Activated gamma-delta T cell (primary cell): ENCODE data around the gene TMEM221.
A peak's percentile ranks its signal among the peaks of the same experiment; 100 is the strongest.

ENCODE experiments used
- DNase-seq: peaks from one replicate; lab custom pipeline; 2025; lab: John Stamatoyannopoulos, UW

TMEM221 gene

GRCh38 chr19:17441241-17442021, 7.0 kb downstream of the TMEM221 start:
- no peak for DNase-seq

GRCh38 chr19:17436874-17437267, 11.6 kb downstream of the TMEM221 start:
- DNase-seq: no peak

- no peak for DNase-seq
These were observed 12.2 kb downstream of the TMEM221 start for GRCh38 chr19:17436094-17436873.

GRCh38 chr19:17435218-17435617, 13.2 kb downstream of the TMEM221 start:
- DNase-seq: no peak

DNA sequence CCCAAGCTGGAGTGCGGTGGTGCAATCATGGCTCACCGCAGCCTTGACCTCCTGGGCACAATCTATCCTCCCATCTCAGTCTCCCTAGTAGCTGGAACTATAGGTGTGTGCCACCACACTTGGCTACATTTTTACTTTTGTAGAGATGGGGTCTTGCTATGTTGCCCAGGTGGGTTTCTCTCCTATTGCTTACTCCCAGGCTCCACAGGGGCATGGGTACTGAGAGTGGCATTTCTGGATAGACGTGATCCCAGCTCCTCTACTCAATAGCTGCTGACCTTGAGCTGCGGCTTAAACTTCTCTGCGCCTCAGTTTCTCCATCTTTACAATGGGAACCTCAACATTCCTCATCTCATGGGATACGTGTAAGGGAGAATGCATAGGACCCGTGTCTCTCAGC, 17.1 kb downstream of the TMEM221 start:
- DNase-seq: no peak

DNA sequence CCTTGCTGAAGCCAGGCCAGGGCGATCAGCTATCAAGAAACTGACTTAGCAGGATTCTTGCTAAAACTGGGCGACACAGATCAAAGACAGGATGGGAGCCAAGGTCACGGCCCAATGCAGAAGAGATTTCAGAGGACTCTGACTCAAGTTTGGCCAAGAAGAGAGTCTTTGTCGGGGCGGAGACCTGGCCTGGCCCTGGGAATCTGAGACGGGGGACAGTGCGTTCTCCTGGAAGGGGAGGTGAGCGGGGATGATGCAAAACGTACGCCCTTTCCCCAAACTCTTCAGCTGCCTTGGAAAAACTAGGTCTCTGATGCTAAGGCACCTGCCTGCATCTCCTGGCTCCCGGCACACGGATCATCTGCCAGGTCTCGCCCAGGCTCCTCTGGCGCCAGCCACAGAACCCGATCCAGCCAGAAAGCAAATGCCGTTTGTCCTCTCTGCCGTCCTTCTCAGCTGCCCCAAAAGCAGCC, 18.8 kb downstream of the TMEM221 start:
- no peak for DNase-seq

DNA sequence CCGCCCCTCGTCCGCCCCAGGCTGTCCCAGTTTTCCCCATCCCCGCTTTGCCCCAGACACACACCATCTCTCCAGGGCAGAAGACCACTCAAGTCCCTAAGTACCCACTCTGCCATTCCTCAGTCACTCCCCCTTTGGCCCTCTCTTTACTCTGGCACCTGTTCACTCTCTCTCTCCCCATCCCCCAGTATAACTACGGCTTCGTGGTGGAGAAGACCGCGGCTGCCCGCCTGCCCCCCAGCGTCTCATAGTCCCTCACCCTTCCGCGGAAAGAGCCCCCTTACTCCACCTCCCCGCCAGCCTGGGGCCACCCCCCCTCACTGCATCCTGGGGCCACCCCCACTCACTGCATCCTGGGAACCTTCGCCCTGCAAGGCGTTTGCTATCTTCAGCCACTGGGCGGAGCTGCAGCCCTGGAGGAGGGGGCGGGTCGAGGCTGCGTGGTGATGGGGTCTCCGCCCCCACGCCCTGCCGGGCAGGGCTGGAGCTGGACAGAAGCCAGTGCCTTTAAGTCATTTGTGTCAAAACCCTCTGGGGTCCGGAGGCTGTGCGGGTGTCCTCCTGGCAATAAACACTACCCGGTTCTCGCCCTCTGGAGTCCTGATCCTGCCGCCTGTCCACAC, 23.6 kb downstream of the TMEM221 start:
- no peak for DNase-seq

GRCh38 chr19:17423429-17424208, 24.8 kb downstream of the TMEM221 start:
- no peak for DNase-seq

DNA sequence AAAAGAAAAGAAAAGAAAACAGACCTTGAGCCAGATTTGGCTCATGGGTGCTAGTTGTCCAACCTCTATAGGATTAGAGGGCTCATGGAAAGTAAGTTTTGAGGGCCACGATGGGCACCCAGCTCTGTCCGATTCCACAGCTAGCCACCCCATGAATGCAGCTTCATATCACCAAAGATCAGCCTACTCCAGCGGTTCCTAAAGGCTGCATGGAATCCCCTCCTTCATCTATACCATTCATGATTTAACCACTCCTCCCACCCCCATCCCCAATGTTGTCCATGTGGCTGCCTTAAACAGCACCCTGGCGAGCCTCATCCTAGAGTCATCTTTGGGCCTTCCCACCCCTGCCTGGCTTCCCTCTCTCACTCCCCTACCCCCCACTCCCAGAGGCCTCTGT, 26.5 kb downstream of the TMEM221 start:
- no peak for DNase-seq

GRCh38 chr19:17420475-17420924, 28.0 kb downstream of the TMEM221 start:
- DNase-seq: no peak

DNA sequence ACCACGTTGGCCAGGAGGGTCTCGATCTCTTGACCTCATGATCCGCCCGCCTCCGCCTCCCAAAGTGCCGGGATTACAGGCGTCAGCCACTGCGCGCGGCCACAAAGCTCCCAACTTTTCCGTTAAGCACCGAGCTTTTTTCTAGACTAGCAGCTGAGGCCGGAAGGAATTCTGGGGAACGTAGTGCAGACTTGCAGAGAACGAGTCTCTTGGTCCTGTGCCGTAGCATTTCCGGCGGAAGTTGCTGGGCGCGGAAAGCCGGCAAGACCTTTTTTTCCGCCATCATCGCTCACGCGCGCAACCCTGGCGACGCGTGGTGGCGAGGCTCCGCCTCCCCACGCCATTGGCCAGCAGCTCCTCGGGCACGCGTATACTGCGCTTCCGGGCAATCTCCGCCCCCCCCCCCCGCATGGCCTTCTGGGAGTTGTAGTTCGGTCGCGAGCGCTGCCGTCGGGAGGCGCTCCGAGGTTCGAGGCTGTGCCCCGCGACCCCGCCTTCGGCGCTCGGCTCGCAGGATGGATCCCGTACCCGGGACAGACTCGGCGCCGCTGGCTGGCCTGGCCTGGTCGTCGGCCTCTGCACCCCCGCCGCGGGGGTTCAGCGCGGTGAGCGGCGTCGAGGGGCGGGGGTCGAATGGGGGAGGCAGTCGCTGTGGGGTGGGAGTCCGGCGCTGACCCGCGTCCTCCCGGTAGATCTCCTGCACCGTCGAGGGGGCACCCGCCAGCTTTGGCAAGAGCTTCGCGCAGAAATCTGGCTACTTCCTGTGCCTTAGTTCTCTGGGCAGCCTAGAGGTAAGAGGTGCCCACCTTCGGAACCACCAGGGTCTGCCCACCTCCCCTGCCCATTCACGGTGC, 28.6 kb downstream of the TMEM221 start, which contains the start of gene MVB12A:
MVB12A (plus strand) TSS at position 427 of the 854 bp plus-strand sequence; CDS start at position 516, 89 bp downstream.
- DNase-seq: peak; percentile 90

- DNase-seq: no peak
These were observed 29.3 kb downstream of the TMEM221 start for GRCh38 chr19:17419154-17419620.

GRCh38 chr19:17418710-17419109, 29.8 kb downstream of the TMEM221 start:
- no peak for DNase-seq

DNA sequence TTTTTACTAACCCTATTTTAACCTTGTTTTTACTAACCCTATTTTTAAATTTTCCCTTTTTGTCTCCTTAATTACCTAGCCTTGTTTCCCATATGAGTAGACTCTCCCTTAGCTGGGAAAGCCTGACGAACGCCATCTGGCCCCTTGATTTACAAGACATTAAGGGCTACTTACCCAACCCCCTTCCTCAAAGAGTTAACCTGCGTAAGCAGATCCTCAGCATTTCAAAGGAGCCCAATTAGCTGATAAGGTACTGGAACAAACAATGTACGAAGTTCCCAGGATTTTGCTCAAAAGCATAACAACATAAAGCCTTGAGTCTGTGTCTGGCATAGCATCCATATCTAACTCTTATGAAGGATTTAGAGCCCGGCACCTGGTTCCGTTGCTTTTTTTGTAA, 33.3 kb downstream of the TMEM221 start:
- DNase-seq: no peak

- no peak for DNase-seq
These were observed 34.4 kb downstream of the TMEM221 start for GRCh38 chr19:17414097-17414496.

DNA sequence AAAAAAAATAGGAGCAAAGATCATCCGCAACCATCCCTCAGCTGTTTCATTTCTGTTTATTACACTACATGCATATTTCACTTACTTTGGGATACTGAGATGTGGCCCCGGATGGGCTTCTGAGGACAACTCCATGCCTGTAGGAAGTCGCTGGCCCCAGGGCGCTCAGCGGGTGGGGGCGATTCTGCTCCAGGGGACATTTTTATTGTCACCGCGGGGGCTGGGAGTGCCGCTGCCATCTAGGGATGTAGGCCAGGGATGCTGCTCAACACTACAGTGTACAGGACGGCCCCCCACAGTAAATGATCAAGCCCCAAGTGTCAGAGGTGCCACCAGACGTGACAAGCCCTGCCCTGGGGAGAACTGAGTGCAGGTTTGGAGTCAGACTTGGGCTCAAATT, 36.7 kb downstream of the TMEM221 start:
- no peak for DNase-seq

DNA sequence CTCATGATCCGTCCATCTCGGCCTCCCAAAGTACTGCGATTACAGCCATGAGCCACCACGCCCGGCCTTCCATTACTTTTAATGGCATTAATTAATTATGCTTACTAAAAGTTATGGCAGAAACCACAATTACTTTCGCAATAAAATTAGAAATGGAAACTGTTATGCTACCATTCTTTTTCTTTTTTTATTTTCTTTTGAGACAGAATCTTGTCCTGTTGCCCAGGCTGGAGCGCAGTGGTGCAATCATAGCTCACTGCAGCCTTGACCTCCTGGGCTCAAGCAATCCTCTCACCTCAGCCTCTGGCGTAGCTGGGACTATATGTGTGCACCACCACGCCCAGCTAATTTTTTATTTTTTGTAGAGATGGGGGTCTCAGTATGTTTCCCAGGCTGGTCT, 38.5 kb downstream of the TMEM221 start:
- no peak for DNase-seq

- no peak for DNase-seq
These were observed 41.6 kb downstream of the TMEM221 start for GRCh38 chr19:17406887-17407196.

GRCh38 chr19:17406046-17406886, 42.2 kb downstream of the TMEM221 start:
- DNase-seq: no peak
